Regular cardiac myocyte (primary cell): ENCODE data around the gene OR12D1. TPM values are rescaled to one million over a fixed set of nuclear protein-coding genes. Genes with fewer than 3 reads are reported as not detected.

Source experiments
- total RNA-seq: library from RNA; depleted of rRNA; stranded (reverse); fragments of >200 nt; gene quantifications from 2 replicates; pipeline ENCODE4 v1.2.3, GENCODE V29; 2014

Gene OR12D1
- not detected in 2 replicates for total RNA-seq

GRCh38 chr6:29414588-29414987 lies at the start of gene OR12D1:
Gene OR12D1 (plus strand): TSS chr6:29414928.

GRCh38 chr6:29368765-29369164 lies 46.0 kb upstream of the OR12D1 start, which contains the start of gene OR5V1:
Gene OR5V1 (minus strand): TSS chr6:29368865. CDS start chr6:29356195, 12,670 bp downstream.

GRCh38 chr6:29375191-29375590 lies 39.5 kb upstream of the OR12D1 start, which contains the start of gene OR12D3:
Gene OR12D3 (minus strand): TSS chr6:29375291. CDS start chr6:29375287, 4 bp downstream.

GRCh38 chr6:29395331-29395730 lies 19.4 kb upstream of the OR12D1 start, which contains the start of gene OR12D2:
Gene OR12D2 (plus strand): TSS chr6:29395631. CDS start chr6:29396700, 1,069 bp downstream.

GRCh38 chr6:29439006-29439405 lies 24.3 kb downstream of the OR12D1 start, which contains the start of gene OR10C1:
Gene OR10C1 (plus strand): TSS chr6:29439306. CDS start chr6:29440016, 710 bp downstream.

GRCh38 chr6:29456971-29457370 lies 42.2 kb downstream of the OR12D1 start, which contains the start of the genes OR11A1 and OR2H1:
Gene OR11A1 (minus strand): TSS chr6:29457071. CDS start chr6:29427641, 29,430 bp downstream.
Gene OR2H1 (plus strand): TSS chr6:29457155. CDS start chr6:29461770, 4,615 bp downstream.

Other genes with a start within 250 kb of the OR12D1 start
- gene OR2J2, start 244.0 kb upstream of the OR12D1 start, total RNA-seq, result not detected in 2 replicates
- gene OR14J1, start 113.2 kb upstream of the OR12D1 start, total RNA-seq, result not detected in 2 replicates
- not detected in 2 replicates for gene OR5V1, start 46.1 kb upstream of the OR12D1 start, total RNA-seq
- gene OR12D3, start 39.6 kb upstream of the OR12D1 start, total RNA-seq, result not detected in 2 replicates
- gene OR12D2, start 19.3 kb upstream of the OR12D1 start, total RNA-seq, result not detected in 2 replicates
- not detected in 2 replicates for gene OR10C1, start 24.4 kb downstream of the OR12D1 start, total RNA-seq
- not detected in 2 replicates for gene OR11A1, start 42.1 kb downstream of the OR12D1 start, total RNA-seq
- not detected in 2 replicates for gene OR2H1, start 42.2 kb downstream of the OR12D1 start, total RNA-seq
- gene MAS1L, start 73.0 kb downstream of the OR12D1 start, total RNA-seq, result not detected in 2 replicates
- gene UBD, start 144.8 kb downstream of the OR12D1 start, total RNA-seq, result not detected in 2 replicates
- gene OR2H2, start 170.2 kb downstream of the OR12D1 start, total RNA-seq, result not detected in 2 replicates
- gene GABBR1, start 218.3 kb downstream of the OR12D1 start, total RNA-seq, result 8.2 and 16.3 TPM in 2 replicates
- not detected in 2 replicates for gene MOG, start 242.2 kb downstream of the OR12D1 start, total RNA-seq